GM12875 (cell line): ENCODE results near the gene GATAD2A.
"Not testable (repeated sequence)": the region's sequence is repeated elsewhere in the genome, so short reads cannot be mapped to it uniquely, and the experiment has no call there.

Experiments
- H3K4me3 ChIP-seq: one replicate; pipeline ENCODE4 v1.5.1; 2011; ENCODE audit warnings: low read depth, low read length, control low read depth
- CTCF ChIP-seq: IDR thresholded peaks from 2 replicates; pipeline ENCODE4 v1.5.1; 2011; ENCODE audit warnings: low read depth, mild to moderate bottlenecking, control low read depth, inconsistent platforms, low read length, moderate library complexity, borderline replicate concordance; ENCODE audit not compliant: insufficient read depth

The GATAD2A gene

GRCh38 chr19:19471682-19472081 lies 66.2 kb downstream of the GATAD2A start:
- TF ChIP-seq CTCF: no peak
- H3K4me3 ChIP-seq: no peak overlapping the region

GRCh38 chr19:19472106-19472505 lies 66.6 kb downstream of the GATAD2A start:
- H3K4me3 ChIP-seq: not testable (repeated sequence)

DNA sequence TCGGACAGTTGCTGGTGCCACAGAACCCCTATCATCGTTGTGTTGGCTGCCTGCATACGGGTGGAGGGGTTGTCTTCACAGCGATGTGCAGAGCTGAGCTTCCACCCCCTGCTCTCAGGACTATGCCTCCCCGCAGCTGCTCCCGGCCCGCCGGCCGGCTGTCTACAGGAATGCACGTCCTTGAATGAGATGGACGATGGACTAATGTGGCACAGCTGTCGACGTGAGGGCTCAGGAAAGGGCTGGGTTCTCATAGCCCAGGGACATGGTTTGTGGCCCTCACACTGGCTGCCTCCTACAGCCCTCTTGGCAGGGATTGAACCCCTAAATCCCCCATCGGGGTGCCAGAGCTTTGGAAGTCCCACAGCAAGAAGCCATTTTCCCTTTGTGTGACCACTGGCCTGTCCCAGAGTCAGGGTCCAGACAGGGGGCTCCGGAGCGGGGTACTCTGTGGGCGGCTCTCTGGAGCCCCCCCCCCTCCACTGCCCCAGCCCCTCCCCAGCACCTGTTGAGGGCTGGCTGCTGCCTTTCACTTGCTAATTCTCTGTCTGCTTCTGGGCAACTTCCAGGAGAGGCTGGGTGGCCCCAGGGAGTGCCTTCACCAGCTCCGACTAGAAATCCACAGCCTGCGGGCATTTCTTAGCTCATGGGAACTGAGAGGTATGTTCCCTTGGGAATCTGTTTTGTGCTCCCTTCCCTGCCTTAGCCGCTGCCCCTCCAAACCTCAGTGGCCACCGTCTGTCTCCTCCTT lies 69.7 kb downstream of the GATAD2A start:
- no peak for TF ChIP-seq CTCF
- no peak overlapping the region for H3K4me3 ChIP-seq

DNA sequence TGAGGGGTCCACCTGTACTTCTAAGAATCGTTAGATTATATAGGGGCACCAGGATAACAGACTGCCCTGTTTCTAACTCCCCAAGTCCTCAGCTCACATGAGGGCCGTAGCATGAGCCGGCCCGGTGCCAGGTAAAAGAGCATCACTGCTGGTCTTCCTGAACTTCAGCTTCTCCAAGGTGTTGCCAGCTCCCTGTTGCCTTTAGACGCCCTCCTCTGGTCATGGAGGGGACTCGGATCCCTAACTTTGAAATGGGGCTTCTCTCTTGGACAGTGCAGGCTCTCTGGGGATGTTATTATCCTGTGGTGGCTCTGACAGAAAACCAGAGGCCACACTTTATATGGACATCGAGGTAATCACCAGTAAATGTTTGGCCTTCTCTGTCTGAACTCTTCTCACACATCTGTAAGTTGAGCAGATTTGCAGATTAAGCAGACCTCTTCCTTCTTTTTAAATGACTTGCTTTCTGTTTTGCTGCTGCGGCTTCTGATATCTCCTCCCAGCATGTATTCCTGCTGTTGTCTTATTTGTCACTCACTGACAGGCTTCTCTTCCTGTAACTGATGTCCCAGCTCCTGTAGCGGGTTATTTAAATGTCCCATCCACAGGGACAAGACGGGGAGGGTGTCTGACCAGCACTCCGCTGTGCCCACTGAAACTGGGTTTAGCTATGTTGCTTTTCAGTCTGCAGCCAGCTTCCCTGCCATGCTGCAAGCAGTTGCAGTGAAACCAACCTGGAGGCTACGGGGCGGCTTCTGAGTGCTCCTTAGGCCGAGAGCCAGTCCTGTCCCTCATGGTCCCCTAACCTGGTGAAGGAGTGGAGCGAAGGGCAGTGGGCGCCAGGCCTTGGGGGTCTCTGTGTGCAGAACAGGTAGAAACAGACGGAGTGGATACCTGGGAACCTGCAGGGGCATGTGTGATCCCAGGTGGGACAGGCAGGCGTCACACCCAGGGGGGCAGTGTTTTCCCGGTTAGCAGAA lies 70.7 kb downstream of the GATAD2A start:
- peak; percentile 20; the same call in 1 of the 2 replicates for TF ChIP-seq CTCF
- H3K4me3 ChIP-seq: no peak overlapping the region

DNA sequence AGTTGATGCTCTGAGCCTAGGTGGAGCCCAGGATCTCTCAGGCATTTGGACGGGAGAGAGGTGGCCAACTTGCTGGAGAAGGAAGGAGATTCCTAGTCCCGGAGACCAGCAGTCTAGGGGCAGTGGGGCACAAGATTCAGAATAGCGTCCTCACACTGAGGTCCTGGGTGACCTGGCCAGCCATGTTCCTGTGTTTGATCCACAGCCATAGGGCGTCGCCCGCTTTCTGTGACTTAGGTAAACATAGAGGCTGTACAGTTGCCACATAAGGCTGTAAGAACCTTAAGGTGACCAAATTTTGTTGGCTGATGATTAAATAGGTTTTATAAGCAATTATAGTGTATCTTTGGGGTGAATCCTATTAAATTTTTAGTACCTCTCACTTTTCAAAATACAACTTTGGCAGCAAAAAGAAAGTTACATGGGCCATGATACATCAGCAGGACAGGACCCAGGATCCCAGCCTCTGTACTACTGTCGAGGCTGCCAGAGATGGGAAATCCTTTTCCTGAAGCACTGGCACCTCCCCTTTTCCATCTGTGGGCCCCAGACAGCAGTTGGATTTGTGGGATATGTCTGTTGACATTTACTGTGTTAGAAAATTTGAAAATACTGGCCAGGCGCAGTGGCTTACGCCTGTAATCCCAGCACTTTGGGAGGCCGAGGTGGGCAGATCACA lies 72.4 kb downstream of the GATAD2A start:
- TF ChIP-seq CTCF: no peak
- H3K4me3 ChIP-seq: no peak overlapping the region

DNA sequence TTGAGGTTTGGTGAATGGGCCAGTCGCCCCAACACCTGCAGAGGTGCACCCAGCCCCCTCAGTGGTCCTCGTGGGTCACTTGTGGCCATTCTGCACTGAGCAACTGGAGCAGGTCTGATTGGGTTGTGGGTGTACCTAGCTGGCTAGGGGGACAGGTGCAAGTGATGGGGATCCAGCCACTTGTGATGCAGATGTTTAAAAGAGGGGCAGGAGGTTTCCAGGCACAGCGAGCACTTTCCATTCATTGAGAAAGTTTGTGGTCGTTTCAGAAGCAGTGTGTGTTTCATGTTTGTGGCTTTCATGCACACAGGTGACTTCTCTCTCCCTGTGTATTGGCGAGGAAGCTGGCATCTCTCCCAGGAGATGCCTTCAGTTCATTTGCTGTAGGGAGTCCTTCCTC lies 75.2 kb downstream of the GATAD2A start:
- H3K4me3 ChIP-seq: no peak overlapping the region
- TF ChIP-seq CTCF: no peak
